Right lobe of liver (tissue), 4 donors: ENCODE measurements around the gene ABCC3.

Experiments used
- CTCF ChIP-seq, 4 donors: fragments of 200-600 bp in 3 of 4; fragments of 450-650 bp in 1 of 4; IDR thresholded peaks; one replicate each; pipeline versions ENCODE4 v1.5.1 to v1.8.0; 2016 to 2022; ENCODE audit warnings: antibody characterized with exemption in 4 of 4, mild to moderate bottlenecking in 2 of 4
- POLR2A ChIP-seq: fragments of 450-650 bp; IDR thresholded peaks from one replicate; pipeline ENCODE4 v1.6.1; 2017; ENCODE audit warnings: antibody characterized with exemption, mild to moderate bottlenecking
- donor health status: DM: no; HTN: no; CAD: no.
- donor health status: DM: no; HTN: no; CAD: no.
- donor health status: DM: no; HTN: yes; CAD: no.

- TF ChIP-seq POLR2A, result no peak
- TF ChIP-seq CTCF (IDR thresholded peaks at IDR 0.05), result no peak
These were observed 49.0 kb downstream of the ABCC3 start for GRCh38 chr17:50683434-50684287.
